ENCODE measurements around the gene CHTOP. TPM values are rescaled to one million over a fixed set of nuclear protein-coding genes. Genes with fewer than 3 reads are reported as not detected.

The CHTOP gene
- total RNA-seq, 1 donor from 2014 or later, result 20.7 TPM

DNA sequence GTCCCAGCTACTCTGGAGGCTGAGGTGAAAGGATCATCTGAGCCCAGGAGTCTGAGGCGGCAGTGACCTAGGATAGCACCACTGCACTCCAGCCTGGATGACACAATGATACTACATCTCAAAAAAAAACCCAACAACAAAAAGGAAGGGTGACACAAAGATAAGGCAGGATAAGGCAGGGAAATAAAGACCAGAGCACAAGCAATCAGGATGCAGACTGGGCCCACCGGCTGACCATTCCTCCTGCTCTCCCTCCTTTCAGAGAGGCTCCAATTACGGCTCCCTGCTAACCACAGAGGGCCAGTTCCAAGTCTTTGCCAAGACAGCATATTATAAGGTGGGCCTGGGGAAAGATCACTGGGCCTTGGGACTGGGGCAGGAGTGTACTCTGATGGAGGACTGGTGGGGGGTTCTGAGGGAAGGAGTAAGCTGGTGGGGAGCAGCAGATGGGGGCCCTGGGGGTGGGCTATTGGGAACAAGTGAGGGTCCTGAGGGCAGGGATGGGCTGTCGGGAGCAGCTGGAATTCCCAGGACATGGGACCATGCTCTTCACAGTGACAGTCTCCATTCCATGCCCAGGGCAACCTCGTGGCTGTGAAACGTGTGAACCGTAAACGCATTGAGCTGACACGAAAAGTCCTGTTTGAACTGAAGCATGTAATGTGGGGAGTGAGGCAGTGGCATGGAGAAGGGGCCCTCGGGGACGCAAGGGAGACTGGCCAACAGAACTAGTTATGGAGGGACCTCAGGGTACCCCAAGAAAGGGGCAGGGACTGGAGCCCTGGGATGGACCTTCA is 51.9 kb downstream of the CHTOP start:
- no peak for DNase-seq (ENCODE audit: low read depth in 2 of 2)

DNA sequence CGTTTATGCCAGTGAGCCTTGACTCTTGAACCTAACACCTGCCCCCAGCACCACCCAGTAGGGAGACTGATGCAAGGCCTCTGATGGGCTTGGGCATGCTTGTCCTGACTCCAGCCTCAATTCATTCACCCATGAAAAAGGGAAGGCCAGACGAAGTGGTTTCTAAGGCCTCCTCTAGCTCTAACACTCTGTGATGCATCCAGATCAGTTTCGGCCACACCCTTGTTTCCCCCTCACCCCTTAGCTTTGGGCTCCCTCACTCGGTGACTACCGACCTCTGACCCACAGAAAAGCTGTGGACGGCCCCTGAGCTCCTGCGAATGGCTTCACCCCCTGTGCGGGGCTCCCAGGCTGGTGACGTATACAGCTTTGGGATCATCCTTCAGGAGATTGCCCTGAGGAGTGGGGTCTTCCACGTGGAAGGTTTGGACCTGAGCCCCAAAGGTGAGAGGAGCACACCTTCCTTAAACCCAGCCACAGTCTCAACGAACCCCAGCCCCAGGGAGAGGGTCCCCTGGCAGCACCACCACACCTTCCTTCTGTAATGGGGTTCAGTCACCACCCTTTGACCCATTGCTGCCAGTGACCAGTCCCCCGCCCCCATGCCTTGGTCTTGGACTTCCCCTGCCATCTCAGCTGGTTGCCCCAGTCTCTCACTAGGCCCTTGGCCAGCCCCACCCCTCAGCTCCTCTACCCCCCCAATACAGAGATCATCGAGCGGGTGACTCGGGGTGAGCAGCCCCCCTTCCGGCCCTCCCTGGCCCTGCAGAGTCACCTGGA is 53.7 kb downstream of the CHTOP start:
- DNase-seq (ENCODE audit: low read depth in 2 of 2), result no peak

DNA sequence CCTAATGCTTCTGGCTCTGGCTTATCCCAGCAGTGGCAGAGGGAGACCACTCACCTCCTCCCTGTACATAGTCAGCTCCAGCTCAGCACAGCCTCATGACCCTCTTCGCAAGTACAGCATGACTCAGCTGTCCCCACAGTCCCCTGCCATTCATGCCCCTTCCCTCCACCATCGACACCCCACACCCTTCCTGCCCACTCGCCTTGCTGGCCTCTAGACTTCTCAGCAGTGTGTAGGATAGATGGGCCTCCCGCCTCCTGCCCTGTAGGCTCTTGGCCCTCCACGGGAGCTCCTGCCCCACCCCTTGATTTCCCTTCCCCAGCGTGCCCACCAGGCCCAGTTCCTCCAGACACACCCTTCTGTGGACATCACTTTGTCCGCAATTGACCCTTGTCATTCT is 54.4 kb downstream of the CHTOP start:
- DNase-seq (ENCODE audit: low read depth in 2 of 2), result no peak

- no peak for DNase-seq (ENCODE audit: low read depth in 2 of 2)
Observed at GRCh38 chr1:153688736-153689328, 55.0 kb downstream of the CHTOP start.

GRCh38 chr1:153693466-153693865 is 59.6 kb downstream of the CHTOP start:
- DNase-seq (ENCODE audit: low read depth in 2 of 2), result no peak

Other genes with a start within 250 kb of the CHTOP start
- gene S100A8, start 243.0 kb upstream of the CHTOP start, total RNA-seq, result not detected in 2 replicates
- gene S100A7A, start 217.5 kb upstream of the CHTOP start, total RNA-seq, result not detected in 2 replicates
- gene S100A7, start 173.4 kb upstream of the CHTOP start, total RNA-seq, result not detected in 2 replicates
- gene S100A6, start 98.1 kb upstream of the CHTOP start, total RNA-seq, result 377 and 1,309 TPM in 2 replicates
- gene S100A5, start 93.1 kb upstream of the CHTOP start, total RNA-seq, result not detected in 2 replicates
- 2.0 and 35.9 TPM in 2 replicates for gene S100A4, start 88.3 kb upstream of the CHTOP start, total RNA-seq
- gene S100A3, start 84.8 kb upstream of the CHTOP start, total RNA-seq, result 0.38 and 2.3 TPM in 2 replicates
- 0.76 and 2.2 TPM in 2 replicates for gene S100A2, start 68.2 kb upstream of the CHTOP start, total RNA-seq
- gene S100A16, start 20.9 kb upstream of the CHTOP start, total RNA-seq, result 429 and 594 TPM in 2 replicates
- gene S100A14, start 17.7 kb upstream of the CHTOP start, total RNA-seq, result 0.13 and 0.51 TPM in 2 replicates
- 124 and 129 TPM in 2 replicates for gene S100A13, start 6.6 kb upstream of the CHTOP start, total RNA-seq
- gene S100A1, start 5.6 kb upstream of the CHTOP start, total RNA-seq, result not detected in 2 replicates
- gene SNAPIN, start 24.6 kb downstream of the CHTOP start, total RNA-seq, result 54.6 and 55.5 TPM in 2 replicates
- 206 and 207 TPM in 2 replicates for gene ILF2, start 36.9 kb downstream of the CHTOP start, total RNA-seq
- gene NPR1, start 44.6 kb downstream of the CHTOP start, total RNA-seq, result 9.4 and 50.6 TPM in 2 replicates
- 16.4 and 20.7 TPM in 2 replicates for gene INTS3, start 94.0 kb downstream of the CHTOP start, total RNA-seq
- gene SLC27A3, start 141.3 kb downstream of the CHTOP start, total RNA-seq, result 30.4 and 56.1 TPM in 2 replicates

Data from dermis microvascular lymphatic vessel endothelial cell (primary cell).